GM23338 (cell line): ENCODE results near the gene KLF7. TPM values are rescaled to one million over a fixed set of nuclear protein-coding genes. Genes with fewer than 3 reads are reported as not detected.

Experiments used
- ATAC-seq: fragments of 200-7000 bp; cut with Tn5 transposase; 3 replicates; pipeline ENCODE4 v1.9.1; 2020
- DNase-seq: peaks from one replicate; pipeline ENCODE4 v3.0.0-alpha.2; 2015; ENCODE audit warnings: low spot score
- H2AFZ ChIP-seq: fragments of 200-600 bp; sonication (generic); 2 replicates; pipeline ENCODE4 v1.8.0; 2016; ENCODE audit warnings: antibody characterized with exemption, mild to moderate bottlenecking, moderate library complexity
- H3F3A ChIP-seq: fragments of 200-600 bp; sonication (generic); replicated peaks from 2 replicates; pipeline ENCODE4 v1.8.0; 2017; ENCODE audit warnings: antibody characterized with exemption, mixed run types, low read depth
- H3K27ac ChIP-seq: fragments of 200-600 bp; sonication (generic); 2 replicates; pipeline ENCODE4 v1.6.1; 2016; ENCODE audit warnings: low read depth
- H3K27me3 ChIP-seq: fragments of 200-600 bp; sonication (generic); 2 replicates; pipeline ENCODE4 v1.8.0; 2016; ENCODE audit warnings: mild to moderate bottlenecking, mixed run types, moderate library complexity; ENCODE audit not compliant: insufficient read depth
- H3K36me3 ChIP-seq: fragments of 200-600 bp; sonication (generic); 2 replicates; pipeline ENCODE4 v1.8.0; 2016; ENCODE audit warnings: mild to moderate bottlenecking; ENCODE audit not compliant: insufficient read depth
- H3K4me1 ChIP-seq: fragments of 200-600 bp; sonication (generic); 2 replicates; pipeline ENCODE4 v1.8.0; 2016; ENCODE audit warnings: mild to moderate bottlenecking, moderate library complexity; ENCODE audit not compliant: insufficient read depth
- H3K4me2 ChIP-seq: fragments of 200-600 bp; sonication (generic); 2 replicates; pipeline ENCODE4 v1.7.1; 2017; ENCODE audit warnings: mixed run types
- H3K4me3 ChIP-seq: fragments of 200-600 bp; sonication (generic); 2 replicates; pipeline ENCODE4 v1.6.1; 2016; ENCODE audit warnings: mixed run types
- H3K79me2 ChIP-seq: fragments of 200-600 bp; sonication (generic); replicated peaks from 2 replicates; pipeline ENCODE4 v1.8.0; 2017; ENCODE audit warnings: mild to moderate bottlenecking; ENCODE audit not compliant: insufficient read depth
- H3K9me2 ChIP-seq: fragments of 200-600 bp; sonication (generic); 2 replicates; pipeline ENCODE4 v1.8.0; 2017; ENCODE audit not compliant: insufficient read depth
- H4K20me1 ChIP-seq: fragments of 200-600 bp; sonication (generic); replicated peaks from 2 replicates; pipeline ENCODE4 v1.8.0; 2017; ENCODE audit warnings: mild to moderate bottlenecking; ENCODE audit not compliant: insufficient read depth
- H3K27ac Mint-ChIP-seq: 2 replicates; pipeline ENCODE4 v1.8.0; 2020; ENCODE audit warnings: inconsistent platforms, mild to moderate bottlenecking, moderate library complexity, mixed read lengths
- H3K27me3 Mint-ChIP-seq: 3 replicates; pipeline ENCODE4 v1.8.0; 2022; ENCODE audit warnings: low read depth, mild to moderate bottlenecking, moderate library complexity, mixed read lengths, inconsistent platforms; ENCODE audit not compliant: insufficient read depth, poor library complexity
- H3K36me3 Mint-ChIP-seq: 3 replicates; pipeline ENCODE4 v1.8.0; 2021; ENCODE audit warnings: low read depth, mild to moderate bottlenecking, inconsistent platforms, moderate library complexity, mixed read lengths
- H3K4me1 Mint-ChIP-seq: 3 replicates; pipeline ENCODE4 v1.8.0; 2020; ENCODE audit warnings: mild to moderate bottlenecking, inconsistent platforms, mixed read lengths
- H3K4me3 Mint-ChIP-seq: 3 replicates; pipeline ENCODE4 v1.8.0; 2021; ENCODE audit warnings: moderate library complexity, mild to moderate bottlenecking, inconsistent platforms, mixed read lengths
- H3K9me3 Mint-ChIP-seq: 3 replicates; pipeline ENCODE4 v1.8.0; 2020; ENCODE audit warnings: moderate library complexity, mild to moderate bottlenecking, inconsistent platforms, mixed read lengths
- CREB1 ChIP-seq: fragments of 250-450 bp; sonication (Bioruptor Pico); IDR thresholded peaks from 2 replicates; pipeline ENCODE4 v1.5.0; 2020; ENCODE audit warnings: low read depth, mild to moderate bottlenecking, moderate library complexity
- CTCF ChIP-seq, 2 experiments: fragments of 200-600 bp in 1 of 2; sonication (generic) in 1 of 2; conservative IDR thresholded peaks; 2 replicates each; pipeline versions ENCODE4 v1.5.1 to v1.6.1; 2016 to 2017; ENCODE audit warnings: antibody characterized with exemption in 2 of 2, low read depth in 2 of 2, mild to moderate bottlenecking in 2 of 2, moderate library complexity in 1 of 2
- ETS1 ChIP-seq: IDR thresholded peaks from 2 replicates; pipeline ENCODE4 v1.6.1; 2016; ENCODE audit warnings: antibody characterized with exemption
- EZH2 ChIP-seq: fragments of 200-600 bp; sonication (generic); IDR thresholded peaks from one replicate; pipeline ENCODE4 v1.8.0; 2017; ENCODE audit warnings: antibody characterized with exemption, mild to moderate bottlenecking, low read depth; ENCODE audit not compliant: unreplicated experiment
- EZH2phosphoT487 ChIP-seq: fragments of 200-600 bp; sonication (generic); IDR thresholded peaks from one replicate; pipeline ENCODE4 v1.8.1; 2018; ENCODE audit warnings: antibody characterized with exemption; ENCODE audit not compliant: unreplicated experiment
- JUNB ChIP-seq: IDR thresholded peaks from one replicate; pipeline ENCODE4 v1.6.1; 2016; ENCODE audit warnings: antibody characterized with exemption; ENCODE audit not compliant: unreplicated experiment
- NANOG ChIP-seq: IDR thresholded peaks from 2 replicates; pipeline ENCODE4 v1.6.1; 2016; ENCODE audit warnings: antibody characterized with exemption, borderline replicate concordance
- POLR2AphosphoS5 ChIP-seq: IDR thresholded peaks from 2 replicates; pipeline ENCODE4 v1.6.1; 2016; ENCODE audit warnings: antibody characterized with exemption, low read depth
- REST ChIP-seq: IDR thresholded peaks from one replicate; pipeline ENCODE4 v1.6.1; 2018; ENCODE audit warnings: antibody characterized with exemption; ENCODE audit not compliant: unreplicated experiment
- STAT1 ChIP-seq: IDR thresholded peaks from one replicate; pipeline ENCODE4 v1.6.1; 2016; ENCODE audit warnings: antibody characterized with exemption; ENCODE audit not compliant: unreplicated experiment
- ZNF114 ChIP-seq: fragments of 250-450 bp; sonication (Bioruptor Pico); IDR thresholded peaks from 2 replicates; pipeline ENCODE4 v1.5.0; 2020; ENCODE audit warnings: mild to moderate bottlenecking, moderate library complexity
- ZNF331 ChIP-seq: fragments of 250-450 bp; sonication (Bioruptor Pico); IDR thresholded peaks from 2 replicates; pipeline ENCODE4 v1.5.0; 2020; ENCODE audit warnings: low read depth, mild to moderate bottlenecking, moderate library complexity
- ZNF462 ChIP-seq: fragments of 250-450 bp; sonication (Bioruptor Pico); IDR thresholded peaks from 2 replicates; pipeline ENCODE4 v1.5.0; 2020; ENCODE audit warnings: mild to moderate bottlenecking, moderate library complexity
- polyA plus RNA-seq: library from polyadenylated mRNA; unstranded; fragments of >200 nt; fragmentation: Nextera tagmentation; extraction: Ambion mirVana; gene quantifications from 2 replicates; pipeline ENCODE4 v1.2.1, GENCODE V29; 2016
- total RNA-seq: library from RNA; depleted of rRNA; stranded (reverse); fragments of >200 nt; shearing (Covaris generic); gene quantifications from 2 replicates; pipeline ENCODE4 v1.2.3, GENCODE V29; 2014

The KLF7 gene
- total and polyA plus RNA-seq, 2 experiments from 2014 or later, result 5.7 to 15.4 TPM

- H3K36me3 ChIP-seq, result peaks cover 7% of the 10 kb centered on the region; the same call in 1 of the 2 replicates
- no peaks in the 10 kb centered on the region for H3F3A ChIP-seq
- no peaks in the 10 kb centered on the region; the same call in 2 of the 3 replicates for H3K9me3 Mint-ChIP-seq
- no peak overlapping the region for H3K4me3 Mint-ChIP-seq
- no peaks in the 10 kb centered on the region for H3K9me2 ChIP-seq
- H3K4me1 Mint-ChIP-seq, result peaks cover 73% of the 10 kb centered on the region
- peaks cover 3% of the 10 kb centered on the region for H3K27me3 Mint-ChIP-seq
- peak overlapping the region; percentile 78 for H3K27ac ChIP-seq
- no peaks in the 10 kb centered on the region for H4K20me1 ChIP-seq
- H3K79me2 ChIP-seq, result peaks cover 97% of the 10 kb centered on the region
- ATAC-seq, result peak; percentile 24; the same call in 2 of the 3 replicates
- no peak overlapping the region for H2AFZ ChIP-seq
- H3K4me3 ChIP-seq, result no peak overlapping the region
- no peaks in the 10 kb centered on the region for H3K36me3 Mint-ChIP-seq
- peak overlapping the region; percentile 83 for H3K27ac Mint-ChIP-seq
- H3K27me3 ChIP-seq, result no peaks in the 10 kb centered on the region
- peak overlapping the region; percentile 58 for H3K4me2 ChIP-seq
- peaks cover 71% of the 10 kb centered on the region for H3K4me1 ChIP-seq
- peak; percentile 36 for DNase-seq
- TF ChIP-seq ZNF114 (CRISPR knock-in tag) (no peak), REST (no peak), CTCF (conservative IDR thresholded peaks at IDR 0.05; ENCODE audit: low read depth in 2 of 2) (no peak), POLR2AphosphoS5 (no peak), ZNF331 (CRISPR knock-in tag) (no peak), CREB1 (no peak), EZH2 (no peak), NANOG (no peak), ZNF462 (no peak), STAT1 (no peak), ETS1 (no peak), EZH2phosphoT487 (no peak), JUNB (no peak)
Observed at GRCh38 chr2:207151048-207151447, 14.7 kb downstream of the KLF7 start.
